Kidney (tissue), 2 donors: ENCODE measurements around the gene BARHL1. TPM values are rescaled to one million over a fixed set of nuclear protein-coding genes. Genes with fewer than 3 reads are reported as not detected.

ENCODE experiments used
- polyA plus RNA-seq: library from polyadenylated mRNA; stranded (reverse); fragments of 350-450 nt; fragmentation: Illumina TruSeq; extraction: RNeasy Lipid Tissue Mini Kit (QIAGEN cat#74804); gene quantifications from one replicate; pipeline ENCODE4 v1.2.3, GENCODE V29; 2014; ENCODE audit warnings: low read depth, low replicate concordance; ENCODE audit not compliant: insufficient read depth
- total RNA-seq: library from RNA; stranded (reverse); fragmentation: NEBNext Ultra II Directional; extraction: Animal tissue kit (Norgen Biotek cat#: 25700); gene quantifications from one replicate; pipeline ENCODE4 v1.2.1, GENCODE V29; 2021
- donor health status: DM: yes; HTN: yes; CAD: no.

Gene BARHL1
- total and polyA plus RNA-seq, 2 donors from 2014 or later: not detected

Other genes starting within 250 kb of the BARHL1 start
- gene SETX, start 227.6 kb upstream of the BARHL1 start, total RNA-seq: 56.8 TPM
- gene SETX, start 227.6 kb upstream of the BARHL1 start, polyA plus RNA-seq: 16.1 TPM
- 16.3 TPM for gene TTF1, start 175.8 kb upstream of the BARHL1 start, total RNA-seq
- 10.3 TPM for gene TTF1, start 175.8 kb upstream of the BARHL1 start, polyA plus RNA-seq
- 0.50 TPM for gene CFAP77, start 172.4 kb upstream of the BARHL1 start, total RNA-seq
- not detected for gene CFAP77, start 172.4 kb upstream of the BARHL1 start, polyA plus RNA-seq
- gene DDX31, start 87.4 kb downstream of the BARHL1 start, total RNA-seq: 27.6 TPM
- gene DDX31, start 87.4 kb downstream of the BARHL1 start, polyA plus RNA-seq: 6.4 TPM
- 21.0 TPM for gene GTF3C4, start 87.9 kb downstream of the BARHL1 start, total RNA-seq
- gene GTF3C4, start 87.9 kb downstream of the BARHL1 start, polyA plus RNA-seq: 3.7 TPM